HG03064 (cell line): ENCODE data around the gene PRR14L.
"Not testable (repeated sequence)": the region's sequence is repeated elsewhere in the genome, so short reads cannot be mapped to it uniquely, and the experiment has no call there.

ENCODE experiments used
- ATAC-seq: cut with Tn5 transposase; IDR thresholded peaks from one replicate; pipeline ENCODE4 v1.9.1; 2021; ENCODE audit warnings: low read depth; ENCODE audit not compliant: unreplicated experiment

The PRR14L gene

GRCh38 chr22:31683181-31684105, 66.5 kb downstream of the PRR14L start:
- ATAC-seq: no peak

- no peak for ATAC-seq
These were observed 67.2 kb downstream of the PRR14L start for GRCh38 chr22:31682751-31683150.

- no peak for ATAC-seq
These were observed 68.3 kb downstream of the PRR14L start for GRCh38 chr22:31681349-31682345.

- ATAC-seq: no peak
These were observed 69.0 kb downstream of the PRR14L start for GRCh38 chr22:31680861-31681341.

GRCh38 chr22:31678748-31679147, 71.2 kb downstream of the PRR14L start:
- no peak for ATAC-seq

- ATAC-seq: no peak
These were observed 73.2 kb downstream of the PRR14L start for GRCh38 chr22:31676700-31677099.

- ATAC-seq: not testable (repeated sequence)
These were observed 75.7 kb downstream of the PRR14L start for GRCh38 chr22:31674219-31674618.

GRCh38 chr22:31668849-31669248, 81.1 kb downstream of the PRR14L start:
- ATAC-seq: not testable (repeated sequence)

GRCh38 chr22:31662668-31663037, 87.3 kb downstream of the PRR14L start:
- ATAC-seq: no peak

- peak; percentile 73 for ATAC-seq
These were observed 87.9 kb downstream of the PRR14L start, which contains the start of gene PISD for GRCh38 chr22:31661851-31662667. PISD (minus strand) TSS chr22:31662215; CDS start chr22:31662208, 7 bp downstream.

GRCh38 chr22:31660860-31661341, 89.0 kb downstream of the PRR14L start:
- ATAC-seq: not testable (repeated sequence)

- no peak for ATAC-seq
These were observed 90.7 kb downstream of the PRR14L start for GRCh38 chr22:31659246-31659645.

- no peak for ATAC-seq
These were observed 95.5 kb downstream of the PRR14L start for GRCh38 chr22:31654408-31654807.

- no peak for ATAC-seq
These were observed 96.0 kb downstream of the PRR14L start for GRCh38 chr22:31653944-31654343.

- no peak for ATAC-seq
These were observed 96.8 kb downstream of the PRR14L start for GRCh38 chr22:31652911-31653684.

GRCh38 chr22:31652088-31652487, 97.8 kb downstream of the PRR14L start:
- no peak for ATAC-seq

- no peak for ATAC-seq
These were observed 98.3 kb downstream of the PRR14L start for GRCh38 chr22:31651664-31652063.

- no peak for ATAC-seq
These were observed 99.5 kb downstream of the PRR14L start for GRCh38 chr22:31650391-31650790.
